Sigmoid colon (tissue), 4 donors: ENCODE results near the gene CCL1.

Experiments used
- CTCF ChIP-seq, 4 experiments: fragments of 450-650 bp in 3 of 4; fragments of 200-600 bp in 1 of 4; IDR thresholded peaks; one replicate each; pipeline ENCODE4 v1.5.1; 2016 to 2019; ENCODE audit warnings: antibody characterized with exemption in 4 of 4, mild to moderate bottlenecking in 3 of 4, moderate library complexity in 2 of 4
- POLR2AphosphoS5 ChIP-seq, 4 donors: sonication (generic); formaldehyde crosslinking; IDR thresholded peaks; one replicate each; pipeline ENCODE4 v1.6.1; 2017; ENCODE audit warnings: antibody characterized with exemption in 4 of 4

- TF ChIP-seq CTCF (IDR thresholded peaks at IDR 0.05), result no peak
- no peak for TF ChIP-seq POLR2AphosphoS5 (IDR thresholded peaks at IDR 0.05)
Observed at GRCh38 chr17:34383216-34383615, 20.2 kb upstream of the CCL1 start.
